ENCODE results near the gene KCNAB3. TPM values are rescaled to one million over a fixed set of nuclear protein-coding genes. Genes with fewer than 3 reads are reported as not detected.

The KCNAB3 gene
- total RNA-seq: 0.78 and 2.2 TPM in 2 replicates

DNA sequence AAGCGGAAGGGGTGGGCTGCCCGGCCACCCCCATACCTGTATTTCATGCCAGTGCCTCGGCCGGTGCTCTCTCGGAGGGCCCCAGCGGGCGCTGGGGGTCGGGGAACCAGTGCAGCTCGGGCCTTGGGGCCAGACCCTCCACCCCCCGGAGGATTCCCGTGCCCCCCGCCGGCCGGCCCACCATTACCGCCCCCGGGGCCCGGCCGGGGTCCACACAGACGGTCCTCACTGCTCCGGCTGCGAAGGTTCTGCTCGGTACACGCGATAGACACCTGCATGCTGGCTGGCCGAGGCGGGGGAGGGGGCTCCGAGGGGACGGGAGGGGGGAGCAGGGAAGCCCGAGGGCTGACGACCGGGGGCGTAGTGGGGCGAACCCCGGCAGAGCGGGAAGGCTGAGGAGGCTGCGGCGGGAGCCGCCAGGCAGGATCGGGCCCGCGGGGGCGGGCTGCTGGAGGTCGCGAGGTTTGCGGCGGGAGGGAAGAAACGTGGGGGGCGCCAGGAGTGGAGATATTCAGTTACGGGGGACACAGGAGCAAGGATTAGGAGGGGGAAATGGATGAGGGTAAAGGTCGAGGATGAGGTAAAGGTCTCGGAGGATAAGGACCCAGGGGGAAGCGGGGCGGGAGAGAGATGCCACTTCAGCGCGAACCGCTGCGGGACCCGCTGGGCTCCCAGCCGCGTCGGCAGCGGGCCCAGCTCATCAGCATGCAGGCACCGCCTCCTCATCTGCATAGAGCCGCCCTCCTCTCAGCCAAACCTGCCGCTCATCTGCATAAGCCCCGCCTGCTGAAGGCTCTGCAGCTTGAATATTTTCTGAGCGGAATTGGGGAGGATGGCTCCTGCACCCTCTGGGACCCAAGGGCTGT lies at the start of gene KCNAB3:
Gene KCNAB3 (minus strand): TSS at position 699 of the 866 bp plus-strand sequence. CDS start 421 bp downstream, at position 278.

DNA sequence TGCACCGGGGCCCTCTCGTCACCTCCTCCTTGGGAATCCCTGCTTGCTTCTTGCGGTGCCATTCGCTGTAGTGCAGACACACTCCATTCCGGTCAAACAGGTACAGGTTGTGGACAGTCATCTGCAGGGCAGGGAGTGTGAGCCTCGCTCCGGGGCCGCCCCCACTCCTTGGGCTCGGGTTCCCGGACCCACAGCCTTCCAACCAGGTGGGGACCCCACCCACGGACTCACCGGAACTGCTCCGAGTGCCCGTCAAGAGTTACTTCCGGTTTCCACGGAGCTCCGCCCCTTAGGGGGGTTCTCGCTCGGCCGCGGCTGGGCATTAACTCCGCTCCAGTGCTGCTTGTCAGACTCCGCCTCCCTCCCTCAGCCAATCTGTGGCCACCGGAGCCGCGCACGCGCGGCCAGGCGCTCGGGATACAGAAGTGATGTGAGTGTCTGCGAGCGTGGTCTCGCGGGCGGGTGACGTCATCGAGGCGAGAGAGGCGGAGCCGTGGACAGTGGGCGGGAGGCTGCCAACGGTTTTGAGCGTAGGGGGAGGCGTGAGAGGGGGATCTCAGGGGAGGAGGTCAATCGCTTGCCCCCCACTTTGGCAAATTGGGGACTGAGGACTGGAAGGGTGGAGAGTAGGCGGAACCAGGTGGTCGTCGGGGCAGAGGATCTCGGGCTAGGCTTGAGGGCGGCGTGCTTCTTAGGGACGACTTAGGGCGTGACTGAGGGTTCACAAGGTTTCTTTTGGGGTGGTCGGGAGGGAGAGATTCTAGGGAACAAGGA lies 2.2 kb upstream of the KCNAB3 start, which contains the start of the genes CNTROB and TRAPPC1:
Gene CNTROB (plus strand): TSS at position 498 of the 774 bp plus-strand sequence. CDS start 874 bp downstream, outside the sequence.
Gene TRAPPC1 (minus strand): TSS at position 238 of the 774 bp plus-strand sequence. CDS start 117 bp downstream, at position 121.

DNA sequence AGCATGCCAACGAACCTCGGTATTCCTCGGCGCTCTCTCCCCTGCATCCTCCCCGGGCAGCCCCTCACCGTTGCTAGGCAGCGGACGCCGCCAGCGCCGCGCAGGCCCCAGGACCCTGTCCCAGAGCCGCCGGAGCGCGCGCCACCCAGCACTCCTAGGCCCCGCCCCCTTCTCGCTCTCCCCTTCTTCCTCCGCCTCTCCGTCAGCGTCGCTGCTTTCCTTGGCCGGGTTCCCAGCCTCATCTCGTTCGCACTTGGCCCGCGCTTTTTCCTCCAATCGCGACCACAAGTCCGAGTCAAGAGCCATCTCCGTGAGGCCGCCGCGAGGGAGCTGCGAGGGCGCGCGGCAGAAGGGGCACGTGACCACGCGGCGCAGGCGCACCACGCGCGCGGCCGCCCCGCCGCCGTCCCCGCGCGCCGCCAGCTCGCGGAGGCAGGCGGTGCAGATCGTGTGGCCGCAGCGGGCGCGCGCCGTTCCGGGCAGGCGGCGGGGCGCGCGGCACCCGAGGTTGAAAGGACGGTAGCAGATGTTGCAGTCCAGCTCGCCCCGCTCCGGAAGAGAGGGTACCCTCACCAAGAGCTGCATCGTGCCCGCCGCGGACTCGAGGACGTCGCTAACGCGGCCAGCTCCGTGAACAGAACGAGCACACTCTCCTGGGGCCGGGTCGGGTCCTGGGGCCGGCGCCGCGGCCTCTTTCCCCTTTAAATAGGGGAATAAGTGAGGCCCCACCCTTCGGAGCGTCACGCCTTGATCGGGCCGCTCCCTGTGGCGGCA lies 13.9 kb downstream of the KCNAB3 start, which contains the start of gene RNF227:
Gene RNF227 (minus strand): TSS at position 679 of the 774 bp plus-strand sequence. CDS start 94 bp downstream, at position 585.

DNA sequence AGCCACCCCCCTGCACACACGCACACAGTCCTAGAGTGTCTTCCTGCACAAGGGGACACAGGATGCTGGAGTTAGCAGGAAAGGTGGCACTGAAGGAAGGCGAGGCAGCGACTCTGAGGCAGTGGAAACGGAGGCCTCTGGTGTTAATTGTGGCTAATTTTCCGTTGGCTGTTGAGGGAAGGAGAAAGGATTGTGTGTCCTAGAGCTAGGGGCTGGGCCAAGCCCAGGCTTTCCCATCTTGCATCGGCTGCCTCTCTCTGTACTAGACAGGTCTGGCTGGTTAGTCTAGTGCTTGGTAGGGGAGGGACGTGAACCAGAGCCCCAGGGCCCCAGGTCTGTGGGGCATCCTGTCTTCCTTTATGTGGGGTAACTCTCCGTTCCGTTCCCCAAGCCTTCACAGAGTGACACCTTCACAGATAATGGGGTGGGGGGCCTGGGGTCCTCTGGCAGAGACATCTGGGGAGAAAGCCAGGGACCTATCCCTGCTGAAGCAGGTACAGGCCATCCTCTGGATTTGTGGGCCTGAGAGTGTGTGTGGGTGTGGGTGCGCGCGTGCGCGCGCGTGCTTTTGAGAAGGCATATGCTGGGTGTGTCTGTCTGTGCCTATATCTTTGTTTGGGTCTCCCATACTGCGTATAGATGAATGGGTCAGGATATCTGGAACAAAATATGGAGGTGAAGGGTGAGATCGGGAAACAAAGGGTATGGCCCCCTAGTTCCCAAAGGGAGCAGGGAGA lies 41.3 kb downstream of the KCNAB3 start, which contains the start of gene CHD3:
Gene CHD3 (plus strand): TSS at position 606 of the 737 bp plus-strand sequence. CDS start 212 bp downstream, outside the sequence.

Other genes starting within 250 kb of the KCNAB3 start
- gene TP53, start 242.4 kb downstream of the KCNAB3 start, total RNA-seq: 55.3 and 73.2 TPM in 2 replicates
- gene WRAP53, start 241.4 kb downstream of the KCNAB3 start, total RNA-seq: 6.7 and 14.0 TPM in 2 replicates
- 1.6 and 8.7 TPM in 2 replicates for gene EFNB3, start 224.7 kb downstream of the KCNAB3 start, total RNA-seq
- gene DNAH2, start 212.1 kb downstream of the KCNAB3 start, total RNA-seq: under 0.01 and 0.16 TPM in 2 replicates
- 3.6 and 12.4 TPM in 2 replicates for gene KDM6B, start 95.6 kb downstream of the KCNAB3 start, total RNA-seq
- 1.9 and 3.3 TPM in 2 replicates for gene TMEM88, start 74.8 kb downstream of the KCNAB3 start, total RNA-seq
- 41.8 and 83.4 TPM in 2 replicates for gene NAA38, start 72.3 kb downstream of the KCNAB3 start, total RNA-seq
- gene CYB5D1, start 71.9 kb downstream of the KCNAB3 start, total RNA-seq: 2.8 and 6.5 TPM in 2 replicates
- 63.2 and 81.6 TPM in 2 replicates for gene CHD3, start 41.1 kb downstream of the KCNAB3 start, total RNA-seq
- 2.4 and 4.5 TPM in 2 replicates for gene RNF227, start 13.6 kb downstream of the KCNAB3 start, total RNA-seq
- 51.3 and 66.3 TPM in 2 replicates for gene TRAPPC1, start 2.1 kb upstream of the KCNAB3 start, total RNA-seq
- 14.1 and 15.3 TPM in 2 replicates for gene CNTROB, start 2.4 kb upstream of the KCNAB3 start, total RNA-seq
- gene GUCY2D, start 72.8 kb upstream of the KCNAB3 start, total RNA-seq: under 0.01 TPM in 1 of 2 replicates, not detected in the other
- gene ALOX15B, start 109.2 kb upstream of the KCNAB3 start, total RNA-seq: 0.80 and 0.91 TPM in 2 replicates
- not detected in 2 replicates for gene ALOX12B, start 157.9 kb upstream of the KCNAB3 start, total RNA-seq
- gene ALOXE3, start 188.7 kb upstream of the KCNAB3 start, total RNA-seq: not detected in 2 replicates
- 0.78 and 1.4 TPM in 2 replicates for gene HES7, start 194.2 kb upstream of the KCNAB3 start, total RNA-seq
- gene PER1, start 222.5 kb upstream of the KCNAB3 start, total RNA-seq: 30.0 and 78.6 TPM in 2 replicates
- gene VAMP2, start 233.1 kb upstream of the KCNAB3 start, total RNA-seq: 4.0 and 22.9 TPM in 2 replicates
- gene TMEM107, start 246.5 kb upstream of the KCNAB3 start, total RNA-seq: 42.5 and 58.7 TPM in 2 replicates

All from epithelial cell of alveolus of lung (primary cell).